ENCODE measurements around the gene MAPK4. TPM values are rescaled to one million over a fixed set of nuclear protein-coding genes. Genes with fewer than 3 reads are reported as not detected.
A peak's percentile ranks its signal among the peaks of the same experiment; 100 is the strongest.
"Not testable (repeated sequence)": the region's sequence is repeated elsewhere in the genome, so short reads cannot be mapped to it uniquely, and the experiment has no call there.

The MAPK4 gene
- total and polyA plus RNA-seq, 9 donors: 0.80 to 21.7 (median 3.4) TPM

GRCh38 chr18:50560681-50561629, 1.1 kb downstream of the MAPK4 start:
- Histone ChIP-seq H3K4me1 (ENCODE audit: insufficient read depth) (peaks cover 5% of the 10 kb centered on the region), H3K9me3 (no peaks in the 10 kb centered on the region), H3K27ac (peak overlapping the region; percentile 36 to 92), H3K27me3 (no peaks in the 10 kb centered on the region), H3K36me3 (no peaks in the 10 kb centered on the region), H3K4me3 (peak overlapping the region; percentile 56)
- intact Hi-C loops (cut with DNase I): no loop called here
- 4 to 7% (median 5%) methylated on average over 34 to 49 of the region's 49 CpGs for WGBS, 3 donors
- DNase-seq: peak in 1 of 5 donors; percentile 8
- no peak for TF ChIP-seq POLR2A (IDR thresholded peaks at IDR 0.05)
- TF ChIP-seq EP300 (IDR thresholded peaks at IDR 0.05): no peak
- TF ChIP-seq CTCF (IDR thresholded peaks at IDR 0.05): no peak

GRCh38 chr18:50562258-50562657, 2.4 kb downstream of the MAPK4 start:
- intact Hi-C loops (cut with DNase I); DNase-seq; H3K4me3 ChIP-seq; H3K9me3 ChIP-seq; H3K27me3 ChIP-seq; H3K4me1 ChIP-seq (ENCODE audit: insufficient read depth); H3K27ac ChIP-seq; H3K36me3 ChIP-seq: not testable (repeated sequence)
- 74 to 100% (median 81%) methylated on average over 1 of the region's 1 CpG for WGBS, 3 donors

GRCh38 chr18:50562686-50563085, 2.8 kb downstream of the MAPK4 start:
- intact Hi-C loops (cut with DNase I): no loop called here
- Histone ChIP-seq H3K4me3 (no peak overlapping the region), H3K27ac (no peak overlapping the region), H3K36me3 (no peaks in the 10 kb centered on the region), H3K9me3 (no peaks in the 10 kb centered on the region), H3K27me3 (no peaks in the 10 kb centered on the region), H3K4me1 (ENCODE audit: insufficient read depth) (peaks cover 5% of the 10 kb centered on the region)
- TF ChIP-seq EP300 (IDR thresholded peaks at IDR 0.05): no peak
- no peak for TF ChIP-seq POLR2A (IDR thresholded peaks at IDR 0.05)
- TF ChIP-seq CTCF (IDR thresholded peaks at IDR 0.05): no peak
- no peak for DNase-seq
- WGBS, 3 donors: 73 to 76% (median 74%) methylated on average over 3 of the region's 3 CpGs

GRCh38 chr18:50563376-50563775, 3.5 kb downstream of the MAPK4 start:
- intact Hi-C loops (cut with DNase I): no loop called here
- TF ChIP-seq CTCF (IDR thresholded peaks at IDR 0.05) (no peak), POLR2A (IDR thresholded peaks at IDR 0.05) (no peak), EP300 (IDR thresholded peaks at IDR 0.05) (no peak)
- H3K27ac ChIP-seq: no peak overlapping the region
- DNase-seq: no peak
- H3K36me3 ChIP-seq: no peaks in the 10 kb centered on the region
- peaks cover 5% of the 10 kb centered on the region for H3K4me1 ChIP-seq (ENCODE audit: insufficient read depth)
- no peaks in the 10 kb centered on the region for H3K27me3 ChIP-seq
- H3K4me3 ChIP-seq: no peak overlapping the region
- no peaks in the 10 kb centered on the region for H3K9me3 ChIP-seq
- WGBS, 3 donors: 68 to 80% (median 78%) methylated on average over 3 of the region's 3 CpGs

- Histone ChIP-seq H3K4me1 (ENCODE audit: insufficient read depth) (no peaks in the 10 kb centered on the region), H3K27ac (no peak overlapping the region), H3K36me3 (no peaks in the 10 kb centered on the region), H3K27me3 (no peaks in the 10 kb centered on the region), H3K9me3 (no peaks in the 10 kb centered on the region), H3K4me3 (no peak overlapping the region)
- intact Hi-C loops (cut with DNase I): no loop called here
- DNase-seq: no peak
- TF ChIP-seq CTCF (IDR thresholded peaks at IDR 0.05): no peak
- TF ChIP-seq EP300 (IDR thresholded peaks at IDR 0.05): no peak
- no peak for TF ChIP-seq POLR2A (IDR thresholded peaks at IDR 0.05)
These were observed 10.0 kb downstream of the MAPK4 start for GRCh38 chr18:50569930-50570329.
